Psoas muscle (tissue), 8 donors: Measurements from ENCODE around the gene LSM4. TPM values are rescaled to one million over a fixed set of nuclear protein-coding genes. Genes with fewer than 3 reads are reported as not detected.

ENCODE experiments used
- ATAC-seq, 4 donors: fragments of 200-7000 bp; cut with Tn5 transposase; one replicate each; pipeline ENCODE4 v1.9.1; 2020; ENCODE audit warnings: moderate library complexity in 3 of 4, mild to moderate bottlenecking in 2 of 4
- DNase-seq, 2 donors: peaks; one replicate each; pipeline ENCODE4 v3.0.0-alpha.2; 2020
- H3K27ac ChIP-seq: fragments of 200-600 bp; one replicate; pipeline ENCODE4 v1.8.0; 2022
- H3K27me3 ChIP-seq, 3 donors: fragments of 200-600 bp in 1 of 3; one replicate each; pipeline versions ENCODE4 v1.6.1 to v1.8.0; 2013 to 2022; ENCODE audit warnings: low read length in 2 of 3, mild to moderate bottlenecking in 2 of 3, moderate library complexity in 1 of 3; ENCODE audit not compliant: insufficient read depth in 3 of 3
- H3K36me3 ChIP-seq, 2 donors: fragments of 200-600 bp in 1 of 2; one replicate each; pipeline versions ENCODE4 v1.6.1 to v1.8.0; 2013 to 2022; ENCODE audit warnings: low read depth in 1 of 2, mild to moderate bottlenecking in 1 of 2, moderate library complexity in 1 of 2; ENCODE audit not compliant: insufficient read depth in 1 of 2
- H3K4me1 ChIP-seq: fragments of 200-600 bp; one replicate; pipeline ENCODE4 v1.8.0; 2022
- H3K4me3 ChIP-seq: fragments of 200-600 bp; one replicate; pipeline ENCODE4 v1.8.0; 2022; ENCODE audit warnings: mild to moderate bottlenecking
- H3K9me3 ChIP-seq: fragments of 200-600 bp; one replicate; pipeline ENCODE4 v1.8.0; 2022
- CTCF ChIP-seq: fragments of 200-600 bp; IDR thresholded peaks from one replicate; pipeline ENCODE4 v1.8.0; 2022; ENCODE audit warnings: antibody characterized with exemption
- WGBS, 3 donors: extraction: QIAGEN DNeasy Blood & Tissue Kit; methylation state at CpG; one replicate each; pipeline versions ENCODE4 v1.1.6 to v1.1.7; 2013; 5-methylcytosine and 5-hydroxymethylcytosine counted together
- intact Hi-C, 2 donors: fragments of 100-400 bp; cut with DNase I; formaldehyde crosslinking; loops; one replicate each; pipeline versions ENCODE4 v1.11.0 to v1.14.2; 2022
- polyA plus RNA-seq, 3 donors: library from polyadenylated mRNA; stranded (reverse); fragments of 200-250 nt; gene quantifications; one replicate each; pipeline ENCODE4 v1.2.3, GENCODE V29; 2013
- total RNA-seq, 4 donors: library from RNA; stranded (reverse); fragmentation: NEBNext Ultra II Directional in 2 of 4; extraction: Animal tissue kit (Norgen Biotek cat#: 25700) in 2 of 4; gene quantifications; one replicate each; pipeline versions ENCODE4 v1.2.1 to v1.2.4, GENCODE V29; 2021 to 2023
- donor health status: healthy with polysubstance abuse.
- donor health status: DM: no; HTN: no; CAD: no; lungs with moderate emphysema.
- donor health status: Bipolar disorder and iron deficiency.
- donor health status: healthy.
- donor health status: DM: yes; HTN: yes; CAD: no.
- donor health status: DM: no; HTN: no; CAD: no.
- donor health status: DM: no; HTN: no; CAD: no.
- donor health status: DM: yes; HTN: yes; CAD: no.

The LSM4 gene
- total and polyA plus RNA-seq, 7 donors, result 87.9 to 215 (median 132) TPM

GRCh38 chr19:18306888-18307260 lies 16.0 kb downstream of the LSM4 start:
- ATAC-seq (no peak), DNase-seq (no peak)
- intact Hi-C loops, result loop anchor here in 1 of 2 donors (2.0 kb wide), 1 partner anchor 14 kb away; no protein-coding TSS in a partner anchor
- H3K27me3 ChIP-seq, result no peaks in the 10 kb centered on the region
- peak overlapping the region; percentile 95 for H3K27ac ChIP-seq
- H3K4me3 ChIP-seq, result no peak overlapping the region
- peaks cover 57% of the 10 kb centered on the region for H3K4me1 ChIP-seq
- 70 to 81% (median 79%) methylated on average over 14 of the region's 14 CpGs for WGBS, 3 donors
- no peaks in the 10 kb centered on the region for H3K9me3 ChIP-seq
- H3K36me3 ChIP-seq, result peaks cover 0 to 35% of the 10 kb centered on the region in 2 donors
- no peak for TF ChIP-seq CTCF

DNA sequence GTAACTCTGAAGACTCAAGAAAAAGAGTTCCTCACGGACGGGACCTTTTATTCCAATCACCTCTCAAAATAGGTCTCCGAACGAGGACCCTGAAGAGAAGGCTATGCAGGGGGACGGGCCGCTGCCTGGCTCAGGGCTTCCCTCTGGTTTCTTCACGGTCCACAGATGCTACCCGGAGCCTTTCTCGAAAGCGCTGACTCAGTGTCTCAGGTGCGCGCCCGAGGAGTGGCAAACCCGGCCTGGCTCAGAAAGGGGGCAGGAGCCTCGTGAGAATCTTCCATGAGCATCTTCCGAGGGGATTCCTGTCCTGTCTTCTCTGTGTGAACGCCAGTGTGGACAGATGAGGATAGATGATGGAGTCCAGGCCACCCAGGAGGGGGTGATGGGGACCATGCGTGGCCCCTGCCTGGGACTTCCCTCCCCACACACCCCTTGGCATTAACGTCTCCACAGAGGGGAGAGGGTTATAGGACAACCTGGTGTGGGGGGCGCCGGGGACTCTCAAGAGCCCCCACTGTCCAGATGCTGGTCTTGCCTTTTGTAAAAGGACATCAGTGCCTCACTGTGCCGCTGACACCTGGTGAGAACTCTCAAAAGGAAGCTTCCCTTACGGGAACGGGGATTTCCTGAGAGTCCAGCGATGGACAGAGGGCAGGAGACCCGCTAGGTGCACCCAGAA lies 16.5 kb downstream of the LSM4 start:
- H3K9me3 ChIP-seq, result no peaks in the 10 kb centered on the region
- TF ChIP-seq CTCF, result no peak
- H3K27me3 ChIP-seq, result no peaks in the 10 kb centered on the region
- no peak overlapping the region for H3K4me3 ChIP-seq
- peak overlapping the region; percentile 95 for H3K27ac ChIP-seq
- peaks cover 0 to 29% of the 10 kb centered on the region in 2 donors for H3K36me3 ChIP-seq
- WGBS, 3 donors, result 88 to 91% (median 89%) methylated on average over 26 of the region's 26 CpGs
- DNase-seq (no peak), ATAC-seq (no peak)
- intact Hi-C loops, result loop anchor here in 1 of 2 donors (2.0 kb wide), 1 partner anchor 14 kb away; no protein-coding TSS in a partner anchor
- H3K4me1 ChIP-seq, result peaks cover 63% of the 10 kb centered on the region

- 1 to 3% (median 3%) methylated on average over 27 to 29 of the region's 29 CpGs for WGBS, 3 donors
- TF ChIP-seq CTCF, result no peak
Measured at GRCh38 chr19:18304458-18305310, 18.2 kb downstream of the LSM4 start.

GRCh38 chr19:18304208-18304457 lies 18.7 kb downstream of the LSM4 start:
- Histone ChIP-seq H3K27ac (peak overlapping the region; percentile 95), H3K27me3 (no peaks in the 10 kb centered on the region), H3K4me1 (peaks cover 73% of the 10 kb centered on the region), H3K9me3 (no peaks in the 10 kb centered on the region), H3K36me3 (peaks cover 0 to 11% of the 10 kb centered on the region in 2 donors), H3K4me3 (peak overlapping the region; percentile 56)
- ATAC-seq (peak; percentile 37 to 55 (median 48)), DNase-seq (peak; percentile 53 to 81)
- intact Hi-C loops, result no loop called here
- no peak for TF ChIP-seq CTCF
- WGBS, 3 donors, result 0 to 4% (median 4%) methylated on average over 2 of the region's 2 CpGs

More at GRCh38 chr19:18304458-18305310, 18.2 kb downstream of the LSM4 start:
- ATAC-seq, result peak; percentile 68 to 79 (median 76)
- peak overlapping the region; percentile 95 for H3K27ac ChIP-seq
- no peaks in the 10 kb centered on the region for H3K27me3 ChIP-seq
- intact Hi-C loops, result no loop called here
- H3K4me1 ChIP-seq, result peaks cover 73% of the 10 kb centered on the region
- peak overlapping the region; percentile 56 for H3K4me3 ChIP-seq
- peaks cover 0 to 16% of the 10 kb centered on the region in 2 donors for H3K36me3 ChIP-seq
- peak; percentile 92 to 94 for DNase-seq
- no peaks in the 10 kb centered on the region for H3K9me3 ChIP-seq
